Neural crest cell (in vitro differentiated cells): ENCODE data around the gene BEND5. TPM values are rescaled to one million over a fixed set of nuclear protein-coding genes. Genes with fewer than 3 reads are reported as not detected.

Experiments used
- DNase-seq: peaks from one replicate; pipeline ENCODE4 v3.0.0; 2021; ENCODE audit warnings: low read depth, mixed read lengths, low spot score
- H3K27ac Mint-ChIP-seq: one replicate; pipeline ENCODE4 v1.8.0; 2021; ENCODE audit warnings: mild to moderate bottlenecking, mixed read lengths; ENCODE audit not compliant: unreplicated experiment
- H3K27me3 Mint-ChIP-seq: 2 replicates; pipeline ENCODE4 v1.8.0; 2021; ENCODE audit warnings: low read depth, mild to moderate bottlenecking, mixed read lengths
- H3K36me3 Mint-ChIP-seq: 2 replicates; pipeline ENCODE4 v1.8.0; 2021; ENCODE audit warnings: low read depth, mild to moderate bottlenecking, mixed read lengths
- H3K4me1 Mint-ChIP-seq: 2 replicates; pipeline ENCODE4 v1.8.0; 2021; ENCODE audit warnings: mixed read lengths
- H3K4me3 Mint-ChIP-seq: one replicate; pipeline ENCODE4 v1.8.0; 2021; ENCODE audit warnings: mild to moderate bottlenecking, mixed read lengths
- H3K9me3 Mint-ChIP-seq: 2 replicates; pipeline ENCODE4 v1.8.0; 2021; ENCODE audit warnings: mixed read lengths
- CTCF ChIP-seq: fragments of 200-600 bp; sonication (generic); conservative IDR thresholded peaks from 2 replicates; pipeline ENCODE4 v1.5.0; 2021; ENCODE audit warnings: antibody characterized with exemption, mild to moderate bottlenecking
- total RNA-seq: library from RNA; stranded (reverse); gene quantifications from 2 replicates; pipeline ENCODE4 v1.2.1, GENCODE V29; 2021

BEND5 gene
- total RNA-seq, 1 donor from 2014 or later = 18.0 TPM

- DNase-seq = no peak
- H3K9me3 Mint-ChIP-seq = no peaks in the 10 kb centered on the region
- H3K27ac Mint-ChIP-seq = no peak overlapping the region
- peaks cover 28% of the 10 kb centered on the region for H3K36me3 Mint-ChIP-seq
- H3K4me1 Mint-ChIP-seq = peaks cover 11% of the 10 kb centered on the region
- no peak for TF ChIP-seq CTCF
- no peak overlapping the region for H3K4me3 Mint-ChIP-seq
- H3K27me3 Mint-ChIP-seq = no peaks in the 10 kb centered on the region
Measured at GRCh38 chr1:48739091-48739490, 37.6 kb downstream of the BEND5 start.

GRCh38 chr1:48738356-48738755 lies 38.3 kb downstream of the BEND5 start:
- H3K27ac Mint-ChIP-seq = no peak overlapping the region
- H3K36me3 Mint-ChIP-seq = peaks cover 31% of the 10 kb centered on the region
- peaks cover 11% of the 10 kb centered on the region for H3K4me1 Mint-ChIP-seq
- no peaks in the 10 kb centered on the region for H3K9me3 Mint-ChIP-seq
- DNase-seq = no peak
- no peak for TF ChIP-seq CTCF
- no peak overlapping the region for H3K4me3 Mint-ChIP-seq
- no peaks in the 10 kb centered on the region for H3K27me3 Mint-ChIP-seq

GRCh38 chr1:48735796-48736195 lies 40.9 kb downstream of the BEND5 start:
- no peak for TF ChIP-seq CTCF
- Mint-ChIP-seq H3K9me3 (no peaks in the 10 kb centered on the region), H3K4me1 (peaks cover 11% of the 10 kb centered on the region), H3K27ac (peak overlapping the region; percentile 87), H3K4me3 (no peak overlapping the region), H3K36me3 (peaks cover 31% of the 10 kb centered on the region), H3K27me3 (no peaks in the 10 kb centered on the region)
- DNase-seq = no peak

- H3K36me3 Mint-ChIP-seq = peaks cover 16% of the 10 kb centered on the region
- TF ChIP-seq CTCF = no peak
- no peak for DNase-seq
Measured at GRCh38 chr1:48730164-48730910, 46.4 kb downstream of the BEND5 start.

GRCh38 chr1:48728584-48728983 lies 48.1 kb downstream of the BEND5 start:
- H3K9me3 Mint-ChIP-seq = no peaks in the 10 kb centered on the region
- TF ChIP-seq CTCF = no peak
- no peak overlapping the region for H3K4me3 Mint-ChIP-seq
- peaks cover 4% of the 10 kb centered on the region for H3K36me3 Mint-ChIP-seq
- no peak overlapping the region for H3K27ac Mint-ChIP-seq
- no peaks in the 10 kb centered on the region for H3K27me3 Mint-ChIP-seq
- DNase-seq = no peak
- H3K4me1 Mint-ChIP-seq = no peaks in the 10 kb centered on the region

More at GRCh38 chr1:48730164-48730910, 46.4 kb downstream of the BEND5 start:
- H3K4me3 Mint-ChIP-seq = no peak overlapping the region
- H3K9me3 Mint-ChIP-seq = no peaks in the 10 kb centered on the region
- no peaks in the 10 kb centered on the region for H3K4me1 Mint-ChIP-seq
- H3K27ac Mint-ChIP-seq = peak overlapping the region; percentile 16
- H3K27me3 Mint-ChIP-seq = no peaks in the 10 kb centered on the region
